Astrocyte (in vitro differentiated cells and primary cell): Measurements from ENCODE around the gene IDS.

Experiments used
- CTCF ChIP-seq: IDR thresholded peaks from 2 replicates; pipeline ENCODE4 v1.5.1; 2011; ENCODE audit warnings: low read depth, mild to moderate bottlenecking, inconsistent platforms, low read length, moderate library complexity; ENCODE audit not compliant: insufficient read depth
- EZH2 ChIP-seq: IDR thresholded peaks from 2 replicates; pipeline ENCODE4 v1.6.1; 2012; ENCODE audit warnings: mild to moderate bottlenecking, low read length, inconsistent platforms; ENCODE audit not compliant: insufficient read depth

GRCh38 chrX:149476513-149476912, 28.6 kb downstream of the IDS start:
- TF ChIP-seq CTCF: no peak
- no peak for TF ChIP-seq EZH2
